Measurements from ENCODE around the gene HDDC3.

HDDC3 gene

GRCh38 chr15:90914305-90915080 is 17.9 kb downstream of the HDDC3 start:
- TF ChIP-seq CTCF (IDR thresholded peaks at IDR 0.05) = no peak

GRCh38 chr15:90913398-90913944 is 18.9 kb downstream of the HDDC3 start:
- TF ChIP-seq CTCF (IDR thresholded peaks at IDR 0.05) = no peak

- TF ChIP-seq CTCF (IDR thresholded peaks at IDR 0.05) = no peak
These were observed 19.6 kb downstream of the HDDC3 start for GRCh38 chr15:90912770-90913075.

- TF ChIP-seq CTCF (IDR thresholded peaks at IDR 0.05) = no peak
These were observed 20.2 kb downstream of the HDDC3 start for GRCh38 chr15:90911906-90912769.

GRCh38 chr15:90911302-90911623 is 21.1 kb downstream of the HDDC3 start:
- no peak for TF ChIP-seq CTCF (IDR thresholded peaks at IDR 0.05)

GRCh38 chr15:90910441-90911301 is 21.7 kb downstream of the HDDC3 start:
- TF ChIP-seq CTCF (IDR thresholded peaks at IDR 0.05) = no peak

GRCh38 chr15:90909976-90910375 is 22.4 kb downstream of the HDDC3 start:
- no peak for TF ChIP-seq CTCF (IDR thresholded peaks at IDR 0.05)

Data from LNCAP (cell line).